Measurements from ENCODE around the gene TTC9.

The TTC9 gene

DNA sequence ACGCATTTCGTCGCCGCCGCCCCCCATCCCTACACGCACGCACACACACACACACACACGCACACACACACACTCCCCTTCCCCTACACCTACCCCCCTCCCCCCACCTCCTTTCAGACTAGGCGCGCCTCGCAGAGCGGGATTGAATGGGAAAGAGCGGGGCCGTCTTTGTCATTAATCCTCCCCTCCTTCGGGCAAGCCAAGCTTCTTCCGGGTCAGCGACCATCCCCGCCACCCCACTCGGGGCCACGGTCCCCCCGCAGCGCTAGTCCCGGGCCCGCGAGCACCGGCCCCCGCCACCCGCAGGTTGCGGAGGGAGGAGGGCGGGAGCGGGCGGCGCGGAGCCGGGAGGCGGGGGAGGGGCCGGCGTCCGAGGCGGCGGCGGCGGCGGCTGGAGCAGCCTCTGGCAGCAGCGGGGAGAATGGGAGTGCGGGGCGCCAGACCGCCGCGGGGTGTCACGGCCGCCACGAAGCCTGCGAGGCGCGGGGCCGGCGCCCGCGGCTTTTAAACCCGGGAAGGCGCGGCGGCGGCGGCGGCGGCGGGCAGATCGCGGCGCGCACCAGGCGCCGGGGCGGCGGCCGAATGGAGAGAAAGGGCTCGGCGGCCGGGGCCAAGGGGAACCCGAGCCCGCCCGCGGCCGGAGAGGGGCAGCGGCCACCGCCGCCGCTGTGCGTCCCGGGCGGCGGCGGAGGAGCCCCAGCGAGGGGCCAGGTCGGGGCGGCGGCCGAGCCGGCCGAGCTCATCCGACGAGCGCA, at the start of gene TTC9:
Gene TTC9, plus strand, starts transcription at position 369 of the 755 bp plus-strand sequence. Its CDS starts 214 bp downstream, at position 583.
- H3K4me3 ChIP-seq (ENCODE audit: low read depth, low read length) = peak within 1 kb of the TSS; percentile 86

DNA sequence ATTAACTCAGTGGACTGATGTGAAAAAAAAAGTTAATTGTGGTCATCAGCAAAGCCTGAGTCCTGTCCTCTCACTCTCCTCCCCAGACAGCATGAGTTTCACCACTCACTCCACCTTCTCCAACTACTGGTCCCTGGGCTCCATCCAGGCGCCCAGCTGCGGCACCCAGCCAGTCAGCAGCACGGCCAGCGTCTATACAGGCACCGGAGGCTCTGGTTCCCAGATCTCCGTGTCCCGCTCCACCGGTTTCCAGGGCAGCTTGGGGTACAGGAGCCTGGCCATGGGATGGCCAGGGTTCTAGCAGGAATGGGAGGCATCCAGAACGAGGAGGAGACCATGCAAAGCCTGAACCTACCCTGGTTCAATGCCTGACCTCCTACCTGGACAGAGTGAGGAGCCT, 47.3 kb upstream of the TTC9 start:
- H3K4me3 ChIP-seq (ENCODE audit: low read depth, low read length) = no peak overlapping the region

- no peak overlapping the region for H3K4me3 ChIP-seq (ENCODE audit: low read depth, low read length)
These were observed 46.1 kb upstream of the TTC9 start for GRCh38 chr14:70595443-70596185.

- no peak overlapping the region for H3K4me3 ChIP-seq (ENCODE audit: low read depth, low read length)
These were observed 44.0 kb upstream of the TTC9 start for GRCh38 chr14:70597731-70598130.

- peak overlapping the region; percentile 99 for H3K4me3 ChIP-seq (ENCODE audit: low read depth, low read length)
These were observed 42.4 kb upstream of the TTC9 start for GRCh38 chr14:70599345-70599744.

DNA sequence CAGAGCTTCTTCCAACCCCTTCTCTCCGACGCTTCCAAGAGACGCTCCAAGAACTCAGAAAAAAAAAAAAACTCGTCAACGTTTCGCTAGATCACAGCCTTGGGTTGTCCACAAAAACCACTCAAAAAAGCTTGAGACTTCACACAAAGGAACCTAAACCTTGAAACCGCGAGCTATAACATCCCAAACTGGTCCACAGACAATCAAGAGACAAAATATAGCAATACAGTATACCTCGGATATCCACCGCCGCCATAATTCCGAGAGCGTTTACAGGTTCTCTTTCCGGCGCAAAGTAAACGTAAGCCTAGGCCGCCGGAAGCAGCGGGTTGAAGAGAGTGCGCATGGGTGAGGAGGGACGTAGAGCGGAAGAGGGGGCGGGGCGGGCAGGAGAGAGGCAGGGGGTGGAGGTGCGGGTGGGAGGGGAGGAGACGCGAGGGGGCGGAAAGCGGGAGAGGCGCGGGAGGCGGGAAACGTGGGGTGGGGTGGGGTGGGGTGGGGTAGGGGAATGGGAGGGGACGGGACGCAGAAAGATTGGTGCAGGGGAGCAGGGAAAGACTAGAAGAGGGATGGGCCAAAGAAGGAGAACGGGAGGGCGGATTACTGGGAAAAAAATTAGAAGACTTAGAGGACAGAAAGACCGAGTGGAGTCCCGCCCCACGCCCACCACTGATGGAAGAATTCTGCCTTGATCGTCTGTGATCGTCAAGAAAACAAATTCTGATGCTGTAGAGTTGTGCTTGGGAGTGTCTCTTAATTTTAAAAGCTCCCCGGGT, 41.1 kb upstream of the TTC9 start, which contains the start of gene MED6:
Gene MED6, minus strand, starts transcription at position 274 of the 776 bp plus-strand sequence. Its CDS starts 18 bp downstream, at position 256.
- H3K4me3 ChIP-seq (ENCODE audit: low read depth, low read length) = peak within 1 kb of the TSS; percentile 99

DNA sequence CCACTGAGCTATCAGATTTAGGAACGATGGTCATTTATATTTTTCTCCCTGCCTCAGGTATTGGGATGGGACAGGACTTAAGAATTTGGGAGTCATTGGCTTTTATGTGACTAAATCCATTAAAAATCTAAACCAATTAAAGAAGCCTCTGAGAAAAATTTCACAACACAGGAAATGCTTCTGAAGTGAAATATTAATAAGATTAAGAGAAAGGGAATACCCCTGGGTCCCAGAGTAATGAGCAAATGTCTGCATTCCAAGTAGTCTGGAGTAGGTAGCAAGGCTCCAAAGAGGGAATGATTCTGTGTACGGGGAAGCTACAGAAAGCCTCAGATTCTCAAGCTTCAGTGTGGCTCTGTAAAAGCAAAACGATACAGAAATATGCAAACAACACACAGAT, 40.6 kb upstream of the TTC9 start:
- H3K4me3 ChIP-seq (ENCODE audit: low read depth, low read length) = peak overlapping the region; percentile 44

DNA sequence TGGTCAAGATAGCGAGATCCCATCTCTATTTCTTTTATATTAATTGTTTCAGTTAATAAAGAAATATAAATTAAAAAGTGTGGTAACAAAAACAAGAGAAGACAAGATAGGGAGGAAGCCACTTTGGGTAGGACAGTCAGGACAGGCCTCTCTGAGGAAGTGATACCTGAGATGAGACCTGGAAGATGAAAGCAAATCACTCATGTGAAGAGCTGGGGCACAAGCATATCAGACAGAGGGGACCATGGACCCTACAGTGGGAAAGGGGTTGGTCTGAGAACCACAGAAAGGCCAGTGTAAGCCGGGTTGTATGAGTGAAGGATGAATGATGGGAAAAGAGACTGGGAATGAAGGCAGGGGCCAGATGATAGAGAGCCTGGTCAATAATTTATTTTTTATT, 39.5 kb upstream of the TTC9 start:
- H3K4me3 ChIP-seq (ENCODE audit: low read depth, low read length) = no peak overlapping the region

DNA sequence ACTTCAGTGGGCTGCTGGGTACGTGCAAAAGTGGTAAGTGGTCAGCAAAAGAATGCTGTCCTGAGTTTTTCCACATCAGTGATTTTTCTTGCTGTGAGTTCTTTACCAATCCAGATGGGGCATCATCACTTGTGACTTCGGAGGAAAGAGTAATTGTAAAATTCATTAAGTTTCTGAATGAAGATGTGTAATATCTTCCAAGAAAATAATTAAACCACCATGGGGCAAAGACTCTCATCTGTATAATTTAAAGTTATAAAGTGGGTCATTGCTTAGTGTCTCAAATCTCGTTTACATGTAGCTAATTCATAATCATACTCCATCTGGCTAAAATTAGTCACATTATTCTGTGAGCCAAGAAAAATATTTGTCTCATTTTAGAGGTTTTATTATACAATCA, 30.5 kb upstream of the TTC9 start:
- no peak overlapping the region for H3K4me3 ChIP-seq (ENCODE audit: low read depth, low read length)

- H3K4me3 ChIP-seq (ENCODE audit: low read depth, low read length) = no peak overlapping the region
These were observed 25.1 kb upstream of the TTC9 start for GRCh38 chr14:70616646-70617045.

- no peak overlapping the region for H3K4me3 ChIP-seq (ENCODE audit: low read depth, low read length)
These were observed 23.4 kb upstream of the TTC9 start for GRCh38 chr14:70618314-70618713.

- H3K4me3 ChIP-seq (ENCODE audit: low read depth, low read length) = no peak overlapping the region
These were observed 22.0 kb upstream of the TTC9 start for GRCh38 chr14:70619708-70620107.

DNA sequence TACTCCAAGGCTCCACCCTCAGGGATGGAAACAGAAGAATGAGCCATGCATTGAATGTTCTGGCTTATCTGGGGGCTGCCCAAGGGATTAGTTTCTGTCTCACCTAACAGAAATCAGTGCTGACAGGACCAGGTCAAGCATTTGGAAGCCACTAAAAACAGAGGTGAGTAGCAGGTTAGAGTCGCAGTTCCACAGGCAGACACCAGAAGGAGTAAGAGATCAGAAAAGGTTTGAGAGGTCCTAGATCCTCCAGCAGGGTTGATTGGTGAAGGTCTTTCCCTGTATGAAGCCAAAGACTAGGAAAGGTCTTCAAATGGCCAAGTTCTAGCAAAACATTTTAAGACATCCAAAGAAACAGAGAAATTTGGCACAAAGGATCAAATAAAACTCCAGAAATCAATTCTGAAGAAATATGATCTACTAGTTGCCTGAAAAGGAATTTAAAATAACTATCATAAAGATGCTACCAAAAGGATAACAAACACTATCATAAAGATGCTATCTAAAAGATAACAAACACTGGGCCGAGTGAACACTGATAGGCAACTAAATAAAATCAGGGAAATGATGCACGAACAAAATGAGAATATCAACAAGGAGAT, 19.5 kb upstream of the TTC9 start:
- no peak overlapping the region for H3K4me3 ChIP-seq (ENCODE audit: low read depth, low read length)

DNA sequence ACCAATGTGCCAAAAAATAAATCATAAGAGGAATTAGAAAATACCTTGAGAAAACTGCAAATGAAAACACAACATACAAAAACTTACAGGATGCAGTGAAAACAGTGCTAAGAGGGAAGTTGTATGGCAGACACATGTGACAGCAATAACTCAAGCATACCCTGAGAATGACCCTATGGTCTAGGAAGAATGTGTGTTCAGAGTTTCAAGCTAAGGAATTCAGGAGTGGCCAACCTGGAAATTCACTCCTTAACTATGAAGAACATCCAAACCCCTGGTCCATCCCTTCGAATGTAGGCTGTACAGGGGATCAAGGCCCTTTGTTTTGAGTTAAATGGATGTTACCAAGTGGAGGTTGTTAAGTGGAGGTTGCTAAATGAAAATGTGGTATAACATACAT, 16.7 kb upstream of the TTC9 start:
- H3K4me3 ChIP-seq (ENCODE audit: low read depth, low read length) = no peak overlapping the region

DNA sequence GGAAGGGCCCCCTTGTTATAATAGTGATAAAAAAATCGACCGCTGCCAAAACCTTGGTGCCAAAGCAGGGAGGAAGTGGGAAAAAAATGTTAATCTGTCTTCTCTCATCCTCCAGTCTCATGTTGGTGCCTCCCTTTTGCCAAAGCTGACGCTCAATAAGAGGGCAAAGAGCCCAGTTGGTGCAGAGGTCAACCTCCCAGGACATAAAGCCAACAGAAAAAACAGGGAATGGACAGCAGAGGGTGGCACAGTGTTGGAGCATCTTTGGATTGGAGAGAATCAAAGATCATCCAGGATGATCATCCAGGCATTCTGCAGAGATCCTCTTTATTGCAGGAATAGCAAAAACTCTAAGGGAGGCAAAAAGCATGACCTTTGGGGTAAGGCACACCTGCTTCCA, 9.8 kb upstream of the TTC9 start:
- no peak overlapping the region for H3K4me3 ChIP-seq (ENCODE audit: low read depth, low read length)

- H3K4me3 ChIP-seq (ENCODE audit: low read depth, low read length) = no peak overlapping the region
These were observed 5.6 kb upstream of the TTC9 start for GRCh38 chr14:70635971-70636595.

DNA sequence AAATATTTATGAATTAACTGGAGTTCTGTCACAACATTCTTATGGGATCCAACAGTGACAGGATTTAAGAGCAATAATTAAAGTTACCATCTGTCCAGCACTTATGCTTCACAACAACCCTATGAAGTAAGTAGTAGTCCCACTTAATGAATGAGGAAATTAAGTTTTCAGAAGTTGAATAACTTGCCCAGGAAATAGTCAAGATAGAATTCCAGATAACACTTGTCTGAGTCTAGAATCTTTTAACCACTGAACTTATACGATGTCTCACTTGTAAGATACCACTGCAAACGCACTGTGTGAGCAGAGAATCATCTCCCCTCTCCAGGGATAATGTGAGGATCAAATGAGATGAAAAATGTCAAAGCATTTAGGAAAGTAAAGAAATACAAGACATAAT, 3.3 kb upstream of the TTC9 start:
- H3K4me3 ChIP-seq (ENCODE audit: low read depth, low read length) = no peak overlapping the region

GRCh38 chr14:70640938-70641547, 673 bp upstream of the TTC9 start:
- H3K4me3 ChIP-seq (ENCODE audit: low read depth, low read length) = peak overlapping the region; percentile 86

DNA sequence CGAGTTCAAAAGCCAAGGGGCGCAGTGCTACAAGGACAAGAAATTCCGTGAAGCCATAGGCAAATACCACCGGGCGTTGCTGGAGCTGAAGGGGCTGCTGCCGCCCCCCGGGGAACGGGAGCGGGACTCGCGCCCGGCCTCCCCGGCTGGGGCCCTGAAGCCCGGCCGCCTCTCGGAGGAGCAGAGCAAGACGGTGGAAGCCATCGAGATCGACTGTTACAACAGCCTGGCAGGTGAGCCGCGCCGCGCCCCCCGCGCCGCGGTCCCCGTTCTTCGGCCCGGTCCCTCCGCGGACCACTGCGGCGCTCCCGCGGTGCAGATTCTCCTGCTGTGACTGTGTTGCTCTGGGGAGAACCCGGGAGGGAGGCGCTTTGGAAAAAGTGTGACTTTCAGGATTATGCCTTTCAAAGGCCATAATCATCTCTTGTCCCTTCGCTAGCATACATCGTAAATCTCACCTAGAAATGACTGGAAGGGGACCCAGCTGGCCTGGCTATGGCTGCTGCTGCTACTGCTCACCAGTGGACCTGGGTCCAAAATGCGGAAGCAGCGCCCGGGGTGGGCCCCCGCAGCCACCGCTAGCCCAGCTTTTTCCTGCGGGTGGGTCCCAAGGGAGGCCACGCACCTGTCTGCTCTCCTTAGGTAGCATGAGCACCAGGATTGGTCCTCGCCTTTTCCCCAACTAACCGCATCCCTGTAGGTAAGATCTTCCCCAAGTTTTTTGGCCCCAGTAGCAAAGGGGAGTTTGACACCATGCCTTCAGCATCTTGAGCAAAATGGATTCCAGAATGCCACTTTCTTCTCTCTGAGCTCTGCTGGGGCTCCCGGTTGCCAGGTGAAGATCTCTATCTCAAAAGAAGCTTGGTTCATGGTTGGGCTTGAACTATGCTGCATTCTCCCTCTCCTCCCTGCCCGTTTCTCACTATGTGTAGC, 853 bp downstream of the TTC9 start:
- peak overlapping the region; percentile 86 for H3K4me3 ChIP-seq (ENCODE audit: low read depth, low read length)

Measured in iPS-11a (cell line).